Endothelial cell of umbilical vein (primary cell): Measurements from ENCODE around the gene LRP3. TPM values are rescaled to one million over a fixed set of nuclear protein-coding genes. Genes with fewer than 3 reads are reported as not detected.

Source experiments
- BruUV-seq: library from RNA; stranded (reverse); fragments of 400-500 nt; replicated peaks from 2 replicates; lab custom pipeline; 2021; lab: Mats Ljungman, UMichigan
- CTCF ChIA-PET: fragments of 300-600, 350-600 bp; sonication (Branson Sonifier 250); formaldehyde crosslinking; loops from one replicate; lab custom pipeline; 2021; ENCODE audit warnings: antibody characterized with exemption, inconsistent platforms; lab: Charles Lee
- POLR2A ChIA-PET: fragments of 300-600, 350-600 bp; sonication (Branson Sonifier 250); formaldehyde crosslinking; loops from one replicate; lab custom pipeline; 2021; ENCODE audit warnings: antibody characterized with exemption, inconsistent platforms; lab: Charles Lee
- DNase-seq: peaks from one replicate; pipeline ENCODE4 v3.0.0-alpha.2; 2011; ENCODE audit warnings: low read depth, low spot score
- FAIRE-seq: peaks from 2 replicates; lab custom pipeline; 2011; peaks lifted over from hg19 to GRCh38; lab: Jason Lieb, UNC
- H2AFZ ChIP-seq: 2 replicates; pipeline ENCODE4 v1.6.0; 2012; ENCODE audit warnings: low read depth, low read length, control low read depth, inconsistent platforms
- H3K27ac ChIP-seq: 2 replicates; pipeline ENCODE4 v1.5.1; 2011; ENCODE audit warnings: low read depth, mild to moderate bottlenecking, control low read depth, low read length, moderate library complexity; ENCODE audit not compliant: insufficient read depth
- H3K27me3 ChIP-seq, 2 experiments: 2 replicates each; pipeline versions ENCODE4 v1.6.0 to v1.6.1; 2011; ENCODE audit warnings: low read length in 2 of 2, mixed read lengths in 1 of 2; ENCODE audit not compliant: control insufficient read depth in 2 of 2, insufficient read depth in 2 of 2
- H3K36me3 ChIP-seq, 2 experiments: 2 replicates in 1 of 2; 3 replicates in 1 of 2; pipeline ENCODE4 v1.5.1; 2011; ENCODE audit warnings: low read length in 2 of 2, mild to moderate bottlenecking in 1 of 2, moderate library complexity in 1 of 2; ENCODE audit not compliant: control insufficient read depth in 2 of 2, insufficient read depth in 2 of 2; ENCODE audit errors: extremely low read depth in 1 of 2
- H3K4me1 ChIP-seq: 3 replicates; pipeline ENCODE4 v1.5.1; 2011; ENCODE audit warnings: mild to moderate bottlenecking, low read length; ENCODE audit not compliant: control insufficient read depth, insufficient read depth; ENCODE audit errors: extremely low read depth
- H3K4me2 ChIP-seq: 2 replicates; pipeline ENCODE4 v1.6.1; 2011; ENCODE audit warnings: low read length, control low read depth, mixed read lengths; ENCODE audit not compliant: insufficient read depth
- H3K4me3 ChIP-seq, 3 experiments: fragments of 200-600 bp in 1 of 3; sonication (generic), shearing (Covaris generic) in 1 of 3; replicated peaks in 1 of 3; 2 replicates each; pipeline ENCODE4 v1.5.1; 2011 to 2016; ENCODE audit warnings: control low read depth in 3 of 3, low read length in 3 of 3, mild to moderate bottlenecking in 2 of 3, inconsistent platforms in 1 of 3, low read depth in 1 of 3, moderate library complexity in 1 of 3; ENCODE audit not compliant: insufficient read depth in 1 of 3
- H3K79me2 ChIP-seq: 2 replicates; pipeline ENCODE4 v1.6.0; 2012; ENCODE audit warnings: low read length, inconsistent platforms; ENCODE audit not compliant: control insufficient read depth, insufficient read depth
- H3K9ac ChIP-seq: replicated peaks from 2 replicates; pipeline ENCODE3; 2011; ENCODE audit warnings: low read length, control low read depth; ENCODE audit not compliant: insufficient read depth; ENCODE audit errors: extremely low read depth
- H3K9me1 ChIP-seq: replicated peaks from 3 replicates; pipeline ENCODE4 v1.6.0; 2011; ENCODE audit warnings: mild to moderate bottlenecking, low read length; ENCODE audit not compliant: control insufficient read depth, insufficient read depth; ENCODE audit errors: extremely low read depth
- H3K9me3 ChIP-seq: replicated peaks from 2 replicates; pipeline ENCODE4 v1.5.1; 2012; ENCODE audit warnings: low read length, inconsistent platforms; ENCODE audit not compliant: control insufficient read depth, insufficient read depth
- H4K20me1 ChIP-seq: replicated peaks from 2 replicates; pipeline ENCODE3; 2011; ENCODE audit warnings: mild to moderate bottlenecking, low read length; ENCODE audit not compliant: control insufficient read depth, insufficient read depth; ENCODE audit errors: extremely low read depth
- CTCF ChIP-seq, 2 donors: IDR thresholded peaks; 1 replicate in 1 of 2; 2 replicates in 1 of 2; pipeline ENCODE4 v1.5.1; 2011; ENCODE audit warnings: low read length in 2 of 2, mild to moderate bottlenecking in 2 of 2, moderate library complexity in 2 of 2, control low read depth in 1 of 2, inconsistent platforms in 1 of 2, low read depth in 1 of 2; ENCODE audit not compliant: insufficient read depth in 1 of 2; ENCODE audit errors: extremely low read depth in 1 of 2
- EZH2 ChIP-seq: IDR thresholded peaks from 2 replicates; pipeline ENCODE4 v1.6.1; 2012; ENCODE audit warnings: borderline replicate concordance, low read depth, mild to moderate bottlenecking, moderate library complexity, low read length, inconsistent platforms; ENCODE audit not compliant: severe bottlenecking
- FOS ChIP-seq: IDR thresholded peaks from 2 replicates; pipeline ENCODE4 v1.6.1; 2011; ENCODE audit warnings: mild to moderate bottlenecking, low read length, moderate library complexity, borderline replicate concordance; ENCODE audit not compliant: insufficient read depth
- GATA2 ChIP-seq: IDR thresholded peaks from 2 replicates; pipeline ENCODE4 v1.7.0; 2011; ENCODE audit warnings: low read depth, mild to moderate bottlenecking, moderate library complexity, mixed read lengths, low read length; ENCODE audit not compliant: insufficient read length, insufficient read depth
- JUN ChIP-seq: IDR thresholded peaks from 2 replicates; pipeline ENCODE4 v1.6.1; 2011; ENCODE audit warnings: borderline replicate concordance, low read depth; ENCODE audit not compliant: insufficient read length, insufficient read depth
- MAX ChIP-seq: IDR thresholded peaks from 2 replicates; pipeline ENCODE4 v1.6.1; 2011; ENCODE audit not compliant: insufficient read depth, insufficient read length
- MYC ChIP-seq: IDR thresholded peaks from one replicate; pipeline ENCODE4 v1.6.1; 2011; ENCODE audit warnings: mild to moderate bottlenecking, low read depth, low read length
- POLR2A ChIP-seq: IDR thresholded peaks from 2 replicates; pipeline ENCODE4 v1.6.1; 2012; ENCODE audit warnings: low read depth, mild to moderate bottlenecking, control low read depth, low read length
- POLR2AphosphoS5 ChIP-seq: IDR thresholded peaks from 2 replicates; pipeline ENCODE4 v1.6.1; 2012; ENCODE audit warnings: low read depth, mild to moderate bottlenecking, control low read depth, low read length, moderate library complexity; ENCODE audit not compliant: insufficient read depth
- dilution Hi-C: fragments of 300-500 bp; cut with MboI; formaldehyde crosslinking; loops from one replicate; pipeline ENCODE4 v1.15.0; 2019; ENCODE audit warnings: low sequenced_read_pairs; ENCODE audit not compliant: extremely low pct_ligation_motif_present
- intact Hi-C: fragments of 100-400 bp; cut with micrococcal nuclease; formaldehyde crosslinking; loops from one replicate; pipeline ENCODE4 v1.10.0; 2022
- polyA plus RNA-seq, 4 experiments: library from polyadenylated mRNA; depleted of rRNA in 3 of 4; stranded (reverse) in 3 of 4; unstranded in 1 of 4; fragments of >200 nt; gene quantifications; 2 replicates each; pipeline versions ENCODE4 v1.2.1 to v1.2.3, GENCODE V29; 2011 to 2012; ENCODE audit warnings: missing spikeins in 1 of 4
- total RNA-seq: library from RNA; stranded (reverse); gene quantifications from 2 replicates; pipeline ENCODE4 v1.2.3, GENCODE V29; 2021

Gene LRP3
- total and polyA plus RNA-seq, 2 donors (not counting 3 experiments of a cell fraction or from before 2014, with no cell fraction given), result 14.3 to 19.4 TPM

GRCh38 chr19:33234736-33235135 lies 40.6 kb downstream of the LRP3 start:
- ChIA-PET POLR2A (interaction anchor here (0.7 kb wide), 1 partner anchor 90 kb away, joined by 3 read pairs; no protein-coding TSS in a partner anchor), CTCF (interaction anchor here (0.9 to 9.5 kb wide), 22 partner anchors 8 to 763 kb away, joined by 3 to 181 read pairs (median 5); partner anchors contain the start of gene CEBPA)
- no peaks in the 10 kb centered on the region for H4K20me1 ChIP-seq
- H3K9ac ChIP-seq, result no peak overlapping the region
- H3K27ac ChIP-seq, result no peak overlapping the region
- H2AFZ ChIP-seq, result no peak overlapping the region
- BruUV-seq, result no TSS peak
- H3K36me3 ChIP-seq, result no peaks in the 10 kb centered on the region
- intact Hi-C loops (loop anchor here (1.0 to 2.0 kb wide), 3 partner anchors 68 to 537 kb away; partner anchors contain the start of gene CEBPA), dilution Hi-C loops (no loop called here)
- no peaks in the 10 kb centered on the region for H3K27me3 ChIP-seq
- TF ChIP-seq POLR2A (no peak), CTCF (IDR thresholded peaks at IDR 0.05; ENCODE audit: extremely low read depth in 1 of 2, insufficient read depth in 1 of 2, low read depth in 1 of 2, low read length in 2 of 2) (no peak), MAX (no peak), GATA2 (no peak), JUN (no peak), POLR2AphosphoS5 (no peak), FOS (no peak), MYC (no peak), EZH2 (no peak)
- DNase-seq (no peak), FAIRE-seq (no peak)
- no peak overlapping the region for H3K4me3 ChIP-seq
- no peaks in the 10 kb centered on the region for H3K79me2 ChIP-seq
- no peaks in the 10 kb centered on the region for H3K4me1 ChIP-seq
- no peaks in the 10 kb centered on the region for H3K9me1 ChIP-seq
- no peak overlapping the region for H3K4me2 ChIP-seq
- H3K9me3 ChIP-seq, result no peaks in the 10 kb centered on the region
